SK-N-MC (cell line): ENCODE data around the gene TAS2R40.
A peak's percentile ranks its signal among the peaks of the same experiment; 100 is the strongest.
"Not testable (repeated sequence)": the region's sequence is repeated elsewhere in the genome, so short reads cannot be mapped to it uniquely, and the experiment has no call there.

Source experiments
- DNase-seq: peaks from one replicate; pipeline ENCODE4 v3.0.0-alpha.2; 2011; ENCODE audit warnings: low read depth, low spot score
- H3K27ac ChIP-seq: fragments of 200-600 bp; sonication (generic); 2 replicates; pipeline ENCODE4 v1.5.1; 2016; ENCODE audit warnings: mixed run types
- H3K36me3 ChIP-seq: fragments of 200-600 bp; sonication (generic); 2 replicates; pipeline ENCODE4 v1.6.1; 2017; ENCODE audit warnings: antibody characterized with exemption, low read length, mixed read lengths; ENCODE audit not compliant: insufficient read depth
- H3K4me3 ChIP-seq: fragments of 200-600 bp; sonication (generic); 2 replicates; pipeline ENCODE4 v1.5.1; 2016
- H3K9ac ChIP-seq: fragments of 200-600 bp; sonication (generic); 2 replicates; pipeline ENCODE4 v1.8.0; 2017; ENCODE audit warnings: mixed run types, mixed read lengths; ENCODE audit not compliant: insufficient read length
- H3K9me3 ChIP-seq: fragments of 200-600 bp; sonication (generic); 2 replicates; pipeline ENCODE4 v1.6.1; 2017; ENCODE audit warnings: low read depth, mild to moderate bottlenecking, antibody characterized with exemption, low read length, moderate library complexity, mixed read lengths
- EZH2 ChIP-seq: fragments of 200-600 bp; sonication (generic); IDR thresholded peaks from one replicate; pipeline ENCODE4 v1.6.1; 2017; ENCODE audit warnings: antibody characterized with exemption
- FOXP2 ChIP-seq: optimal IDR thresholded peaks from 2 replicates; pipeline ENCODE3; 2011; ENCODE audit warnings: mild to moderate bottlenecking, moderate library complexity; ENCODE audit not compliant: insufficient read depth; ENCODE audit errors: extremely low read length, control extremely low read depth
- POLR2AphosphoS5 ChIP-seq: IDR thresholded peaks from 2 replicates; pipeline ENCODE4 v1.6.1; 2012; ENCODE audit warnings: mild to moderate bottlenecking, low read depth, low read length, borderline replicate concordance

Gene TAS2R40

GRCh38 chr7:143193880-143194279 is 28.0 kb upstream of the TAS2R40 start:
- H3K27ac ChIP-seq: no peak overlapping the region
- no peak overlapping the region for H3K9ac ChIP-seq
- DNase-seq: no peak
- no peak for TF ChIP-seq POLR2AphosphoS5
- no peak for TF ChIP-seq FOXP2
- TF ChIP-seq EZH2: no peak
- H3K4me3 ChIP-seq: no peak overlapping the region
- no peaks in the 10 kb centered on the region for H3K9me3 ChIP-seq
- no peaks in the 10 kb centered on the region for H3K36me3 ChIP-seq

- TF ChIP-seq FOXP2: no peak
- no peak for TF ChIP-seq EZH2
- no peak for TF ChIP-seq POLR2AphosphoS5
- no peak overlapping the region for H3K4me3 ChIP-seq
- H3K36me3 ChIP-seq: no peaks in the 10 kb centered on the region
- H3K9me3 ChIP-seq: no peaks in the 10 kb centered on the region
- no peak overlapping the region for H3K9ac ChIP-seq
- DNase-seq: no peak
- no peak overlapping the region for H3K27ac ChIP-seq
These were observed 22.8 kb upstream of the TAS2R40 start for GRCh38 chr7:143199040-143199439.

GRCh38 chr7:143202161-143202560 is 19.7 kb upstream of the TAS2R40 start:
- TF ChIP-seq POLR2AphosphoS5 (no peak), FOXP2 (no peak), EZH2 (no peak)
- DNase-seq: no peak
- Histone ChIP-seq H3K27ac (no peak overlapping the region), H3K9ac (no peak overlapping the region), H3K9me3 (no peaks in the 10 kb centered on the region), H3K36me3 (no peaks in the 10 kb centered on the region), H3K4me3 (no peak overlapping the region)

- H3K27ac ChIP-seq: no peak overlapping the region
- H3K36me3 ChIP-seq: no peaks in the 10 kb centered on the region
- H3K9ac ChIP-seq: no peak overlapping the region
- no peak for TF ChIP-seq EZH2
- TF ChIP-seq POLR2AphosphoS5: no peak
- no peak for TF ChIP-seq FOXP2
- DNase-seq: no peak
- H3K9me3 ChIP-seq: no peaks in the 10 kb centered on the region
- no peak overlapping the region for H3K4me3 ChIP-seq
These were observed 18.5 kb upstream of the TAS2R40 start for GRCh38 chr7:143203386-143203785.

- no peaks in the 10 kb centered on the region for H3K9me3 ChIP-seq
- no peak for DNase-seq
- H3K9ac ChIP-seq: no peak overlapping the region
- no peak overlapping the region for H3K27ac ChIP-seq
- no peaks in the 10 kb centered on the region for H3K36me3 ChIP-seq
- no peak overlapping the region for H3K4me3 ChIP-seq
- no peak for TF ChIP-seq EZH2
- no peak for TF ChIP-seq FOXP2
- TF ChIP-seq POLR2AphosphoS5: no peak
These were observed 16.1 kb upstream of the TAS2R40 start for GRCh38 chr7:143205560-143206293.

GRCh38 chr7:143210541-143210940 is 11.3 kb upstream of the TAS2R40 start:
- no peaks in the 10 kb centered on the region for H3K9me3 ChIP-seq
- no peak for TF ChIP-seq EZH2
- no peak for TF ChIP-seq POLR2AphosphoS5
- no peak for TF ChIP-seq FOXP2
- H3K9ac ChIP-seq: no peak overlapping the region
- no peaks in the 10 kb centered on the region for H3K36me3 ChIP-seq
- no peak overlapping the region for H3K4me3 ChIP-seq
- no peak for DNase-seq
- no peak overlapping the region for H3K27ac ChIP-seq

- H3K27ac ChIP-seq, H3K36me3 ChIP-seq, H3K9ac ChIP-seq, H3K9me3 ChIP-seq, DNase-seq, H3K4me3 ChIP-seq: not testable (repeated sequence)
These were observed 8.4 kb upstream of the TAS2R40 start for GRCh38 chr7:143213478-143213877.

- no peak overlapping the region for H3K9ac ChIP-seq
- no peaks in the 10 kb centered on the region for H3K36me3 ChIP-seq
- no peaks in the 10 kb centered on the region for H3K9me3 ChIP-seq
- no peak overlapping the region for H3K4me3 ChIP-seq
- TF ChIP-seq EZH2 (no peak), POLR2AphosphoS5 (no peak), FOXP2 (no peak)
- H3K27ac ChIP-seq: no peak overlapping the region
- DNase-seq: peak; percentile 79
These were observed 6.8 kb upstream of the TAS2R40 start for GRCh38 chr7:143214789-143215679.

GRCh38 chr7:143216151-143216550 is 5.7 kb upstream of the TAS2R40 start:
- H3K27ac ChIP-seq: no peak overlapping the region
- no peak for TF ChIP-seq FOXP2
- TF ChIP-seq POLR2AphosphoS5: no peak
- no peak for TF ChIP-seq EZH2
- no peaks in the 10 kb centered on the region for H3K9me3 ChIP-seq
- H3K4me3 ChIP-seq: no peak overlapping the region
- peak overlapping the region; percentile 20 for H3K9ac ChIP-seq
- DNase-seq: no peak
- no peaks in the 10 kb centered on the region for H3K36me3 ChIP-seq
